Progenitor cell of endocrine pancreas (in vitro differentiated cells): ENCODE data around the gene CRYBG2. TPM values are rescaled to one million over a fixed set of nuclear protein-coding genes. Genes with fewer than 3 reads are reported as not detected.
"Not testable (repeated sequence)": the region's sequence is repeated elsewhere in the genome, so short reads cannot be mapped to it uniquely, and the experiment has no call there.

ENCODE experiments used
- DNase-seq: peaks from one replicate; pipeline ENCODE4 v3.0.0; 2021; ENCODE audit warnings: low spot score; ENCODE audit not compliant: unreplicated experiment
- H3K27ac Mint-ChIP-seq: 2 replicates; pipeline ENCODE4 v1.8.0; 2021; ENCODE audit warnings: mild to moderate bottlenecking, moderate library complexity, mixed read lengths
- H3K27me3 Mint-ChIP-seq: 2 replicates; pipeline ENCODE4 v1.8.0; 2021; ENCODE audit warnings: mixed read lengths
- H3K36me3 Mint-ChIP-seq: 2 replicates; pipeline ENCODE4 v1.8.0; 2022; ENCODE audit warnings: mixed read lengths; ENCODE audit not compliant: insufficient read depth
- H3K4me1 Mint-ChIP-seq: 2 replicates; pipeline ENCODE4 v1.8.0; 2021; ENCODE audit warnings: low read depth, mixed read lengths
- H3K4me3 Mint-ChIP-seq: 2 replicates; pipeline ENCODE4 v1.8.0; 2021; ENCODE audit warnings: low read depth, mild to moderate bottlenecking, moderate library complexity, mixed read lengths
- H3K9me3 Mint-ChIP-seq: 2 replicates; pipeline ENCODE4 v1.8.0; 2021; ENCODE audit warnings: low read depth, mixed read lengths
- total RNA-seq: library from RNA; stranded (reverse); gene quantifications from 2 replicates; pipeline ENCODE4 v1.2.1, GENCODE V29; 2021
- TF ChIP-seq, protein P1 (sequence below): fragments of 200-600 bp; sonication (generic); IDR thresholded peaks from one replicate; pipeline ENCODE4 v1.5.0; 2021; ENCODE audit warnings: antibody characterized with exemption, mild to moderate bottlenecking; ENCODE audit not compliant: unreplicated experiment

The CRYBG2 gene
- total RNA-seq, 1 donor from 2014 or later: 13.8 TPM

DNA sequence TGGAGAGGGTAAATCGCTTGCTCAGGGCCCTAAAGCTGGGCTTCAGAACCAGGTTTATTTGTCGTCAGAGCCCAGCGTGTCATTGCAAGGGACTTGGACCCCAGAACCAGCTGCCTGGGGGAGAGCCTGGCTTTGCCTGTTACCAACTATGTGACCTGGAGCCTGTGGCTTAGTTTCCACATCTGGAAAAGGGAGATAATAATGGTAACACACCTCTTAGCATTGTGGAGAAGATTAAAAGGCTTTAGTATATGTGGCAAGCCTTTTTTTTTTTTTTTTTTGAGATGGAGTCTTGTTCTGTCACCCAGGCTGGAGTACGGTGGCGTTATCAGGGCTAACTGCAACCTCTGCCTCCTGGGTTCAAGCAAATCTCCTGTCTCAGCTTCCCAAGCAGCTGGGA, 23.7 kb downstream of the CRYBG2 start:
- Mint-ChIP-seq H3K4me3 (no peak overlapping the region), H3K4me1 (peaks cover 1% of the 10 kb centered on the region), H3K9me3 (no peaks in the 10 kb centered on the region), H3K36me3 (peaks cover 1% of the 10 kb centered on the region), H3K27ac (no peak overlapping the region), H3K27me3 (no peaks in the 10 kb centered on the region)
- TF ChIP-seq, protein P1, sequence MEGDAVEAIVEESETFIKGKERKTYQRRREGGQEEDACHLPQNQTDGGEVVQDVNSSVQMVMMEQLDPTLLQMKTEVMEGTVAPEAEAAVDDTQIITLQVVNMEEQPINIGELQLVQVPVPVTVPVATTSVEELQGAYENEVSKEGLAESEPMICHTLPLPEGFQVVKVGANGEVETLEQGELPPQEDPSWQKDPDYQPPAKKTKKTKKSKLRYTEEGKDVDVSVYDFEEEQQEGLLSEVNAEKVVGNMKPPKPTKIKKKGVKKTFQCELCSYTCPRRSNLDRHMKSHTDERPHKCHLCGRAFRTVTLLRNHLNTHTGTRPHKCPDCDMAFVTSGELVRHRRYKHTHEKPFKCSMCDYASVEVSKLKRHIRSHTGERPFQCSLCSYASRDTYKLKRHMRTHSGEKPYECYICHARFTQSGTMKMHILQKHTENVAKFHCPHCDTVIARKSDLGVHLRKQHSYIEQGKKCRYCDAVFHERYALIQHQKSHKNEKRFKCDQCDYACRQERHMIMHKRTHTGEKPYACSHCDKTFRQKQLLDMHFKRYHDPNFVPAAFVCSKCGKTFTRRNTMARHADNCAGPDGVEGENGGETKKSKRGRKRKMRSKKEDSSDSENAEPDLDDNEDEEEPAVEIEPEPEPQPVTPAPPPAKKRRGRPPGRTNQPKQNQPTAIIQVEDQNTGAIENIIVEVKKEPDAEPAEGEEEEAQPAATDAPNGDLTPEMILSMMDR: no peak
- DNase-seq: no peak

DNA sequence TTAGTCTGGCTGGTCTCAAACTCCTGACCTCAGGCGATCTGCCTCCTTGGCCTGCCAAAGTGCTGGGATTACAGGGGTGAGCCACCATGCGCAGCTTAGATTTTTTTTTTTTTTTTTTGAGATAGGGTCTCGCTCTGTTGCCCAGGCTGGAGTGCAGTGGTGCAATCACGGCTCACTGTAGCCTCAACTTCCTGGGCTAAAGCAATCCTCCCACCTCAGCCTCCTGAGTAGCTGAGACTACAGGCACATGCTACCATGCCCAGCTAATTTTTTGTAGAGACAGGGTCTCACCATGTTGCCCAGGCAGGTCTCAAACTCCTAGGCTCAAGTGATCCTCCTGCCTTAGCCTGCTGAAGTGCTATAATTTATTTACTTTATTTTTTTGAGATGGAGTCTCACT, 24.6 kb downstream of the CRYBG2 start:
- not testable (repeated sequence) for H3K27me3 Mint-ChIP-seq, H3K4me1 Mint-ChIP-seq, DNase-seq

GRCh38 chr1:26328597-26328996, 25.3 kb downstream of the CRYBG2 start:
- no peaks in the 10 kb centered on the region for H3K4me1 Mint-ChIP-seq
- TF ChIP-seq, protein P1: no peak
- no peaks in the 10 kb centered on the region for H3K27me3 Mint-ChIP-seq
- no peak overlapping the region for H3K4me3 Mint-ChIP-seq
- H3K36me3 Mint-ChIP-seq: peaks cover 4% of the 10 kb centered on the region
- no peaks in the 10 kb centered on the region for H3K9me3 Mint-ChIP-seq
- no peak overlapping the region for H3K27ac Mint-ChIP-seq
- no peak for DNase-seq

More for the DNA sequence above, 24.6 kb downstream of the CRYBG2 start:
- not testable (repeated sequence) for H3K9me3 Mint-ChIP-seq, H3K36me3 Mint-ChIP-seq, H3K27ac Mint-ChIP-seq, H3K4me3 Mint-ChIP-seq

GRCh38 chr1:26327956-26328362, 26.0 kb downstream of the CRYBG2 start:
- peak overlapping the region; percentile 69 for H3K27ac Mint-ChIP-seq
- H3K4me3 Mint-ChIP-seq: no peak overlapping the region
- peaks cover 5% of the 10 kb centered on the region for H3K36me3 Mint-ChIP-seq
- H3K9me3 Mint-ChIP-seq: no peaks in the 10 kb centered on the region
- H3K4me1 Mint-ChIP-seq: no peaks in the 10 kb centered on the region
- no peaks in the 10 kb centered on the region for H3K27me3 Mint-ChIP-seq
- TF ChIP-seq, protein P1: no peak
- no peak for DNase-seq

DNA sequence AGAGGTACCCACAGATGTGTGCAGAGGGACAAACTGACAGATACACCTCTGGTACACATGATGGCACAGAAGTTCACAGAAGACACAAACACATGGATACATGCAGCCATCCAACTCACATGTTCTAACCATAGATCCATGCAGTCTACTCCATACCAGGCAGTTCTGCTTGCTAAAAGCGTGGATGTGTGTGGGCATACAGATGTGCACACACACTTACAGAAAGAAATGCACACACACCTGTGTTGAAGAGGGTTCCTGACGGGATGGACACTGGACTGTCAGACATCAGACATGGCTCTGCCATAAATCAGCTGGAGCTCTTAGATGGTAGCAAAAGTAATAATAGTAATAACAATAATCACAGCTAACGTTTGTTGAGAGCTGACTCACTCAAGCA, 29.4 kb downstream of the CRYBG2 start:
- Mint-ChIP-seq H3K9me3 (no peaks in the 10 kb centered on the region), H3K27ac (no peak overlapping the region), H3K4me3 (no peak overlapping the region), H3K36me3 (peaks cover 12% of the 10 kb centered on the region), H3K27me3 (no peaks in the 10 kb centered on the region), H3K4me1 (no peaks in the 10 kb centered on the region)
- DNase-seq: no peak
- TF ChIP-seq, protein P1: no peak

- Mint-ChIP-seq H3K9me3 (no peaks in the 10 kb centered on the region), H3K27me3 (no peaks in the 10 kb centered on the region), H3K4me1 (no peaks in the 10 kb centered on the region), H3K4me3 (no peak overlapping the region), H3K36me3 (peaks cover 12% of the 10 kb centered on the region), H3K27ac (no peak overlapping the region)
- TF ChIP-seq, protein P1: no peak
- no peak for DNase-seq
These were observed 30.5 kb downstream of the CRYBG2 start for GRCh38 chr1:26323382-26323781.
